HG02884 (cell line): Measurements from ENCODE around the gene RAPGEF4.

ENCODE experiments used
- ATAC-seq: cut with Tn5 transposase; IDR thresholded peaks from one replicate; pipeline ENCODE4 v1.9.1; 2021; ENCODE audit warnings: mild to moderate bottlenecking, moderate library complexity; ENCODE audit not compliant: unreplicated experiment

RAPGEF4 gene

DNA sequence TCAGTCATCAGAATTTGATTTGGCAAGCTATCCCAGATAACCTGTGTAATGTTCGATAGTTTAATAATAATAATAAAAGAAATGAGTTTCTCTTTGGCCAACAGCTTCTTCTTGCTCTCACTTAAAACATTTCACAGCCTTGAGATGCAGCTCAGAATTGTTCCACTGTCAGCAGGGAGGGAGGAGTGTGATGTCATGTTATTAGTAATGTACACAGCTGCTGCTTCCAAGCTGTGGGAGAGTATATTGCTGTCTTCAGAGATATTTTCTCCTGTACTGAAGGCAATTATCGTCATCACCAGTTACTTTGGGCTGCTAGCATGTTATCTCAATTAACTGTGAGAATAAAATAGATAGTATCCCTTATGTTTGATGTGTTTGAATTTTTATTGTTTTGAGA is 193.1 kb downstream of the RAPGEF4 start:
- no peak for ATAC-seq

DNA sequence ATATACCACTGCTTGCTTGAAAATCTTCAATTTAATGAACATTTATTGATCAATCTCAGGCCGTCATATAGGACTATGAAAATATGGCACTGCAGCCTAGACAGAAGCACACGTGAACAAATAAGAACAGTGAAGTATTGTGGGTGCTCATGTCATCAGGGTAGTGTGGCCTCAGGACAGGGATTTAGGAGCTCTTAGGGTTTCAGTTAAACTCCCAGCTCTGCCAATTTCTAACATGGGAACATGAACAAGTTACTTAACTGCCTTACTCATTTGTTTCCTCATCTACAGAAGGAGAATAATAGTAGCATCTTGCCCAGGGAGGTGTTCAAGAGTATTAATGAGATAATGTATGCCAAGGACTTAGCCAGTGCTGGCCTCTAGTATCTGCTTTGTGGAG is 194.0 kb downstream of the RAPGEF4 start:
- no peak for ATAC-seq

DNA sequence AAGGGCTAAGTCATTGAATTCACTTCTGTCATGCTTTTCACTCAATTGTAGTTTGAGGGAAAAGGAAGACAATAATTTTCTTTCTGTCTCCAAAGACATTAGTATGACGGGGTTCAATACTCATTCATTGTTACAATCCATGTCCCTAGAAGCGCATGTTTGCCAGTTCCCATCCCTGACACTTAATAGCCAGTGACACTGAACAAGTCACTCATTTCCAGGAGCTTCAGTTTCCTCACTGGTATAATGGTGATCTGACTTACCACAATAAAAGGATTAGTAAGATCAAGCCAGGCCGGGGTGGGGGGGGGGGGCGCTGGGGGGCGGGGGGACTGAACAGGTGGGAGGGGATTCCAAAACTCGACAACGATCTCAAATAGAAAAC is 195.2 kb downstream of the RAPGEF4 start:
- ATAC-seq, result no peak

DNA sequence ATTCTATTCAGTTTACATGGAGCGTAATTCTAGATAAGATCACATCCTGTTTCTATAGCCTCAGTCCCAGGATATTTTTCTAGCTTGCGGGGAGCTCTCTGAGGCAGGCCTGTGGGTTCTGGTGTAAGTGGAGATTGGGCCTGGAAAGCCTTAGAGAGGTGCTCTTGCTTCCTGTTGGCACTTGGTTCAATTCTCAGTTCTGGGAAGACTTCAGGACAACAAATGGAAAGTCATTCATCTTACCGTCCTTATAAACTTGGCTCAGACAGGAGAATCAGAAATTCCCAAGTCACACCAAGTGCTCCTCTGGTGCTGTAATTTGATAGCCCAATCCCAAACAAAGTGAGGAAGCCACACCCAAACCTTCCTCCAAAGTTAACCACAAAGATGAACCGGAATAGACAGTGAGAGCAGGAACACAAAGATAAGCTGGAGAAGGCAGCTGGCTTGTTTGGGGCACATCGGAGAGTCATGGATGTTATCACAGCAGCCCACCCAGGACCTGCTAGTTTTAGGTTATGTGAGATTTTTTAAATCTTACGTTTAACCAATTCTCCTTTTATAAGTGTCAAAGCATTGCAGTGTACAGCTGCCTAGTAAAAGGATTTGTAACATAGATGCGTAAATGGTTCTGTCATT is 195.7 kb downstream of the RAPGEF4 start:
- ATAC-seq, result no peak

DNA sequence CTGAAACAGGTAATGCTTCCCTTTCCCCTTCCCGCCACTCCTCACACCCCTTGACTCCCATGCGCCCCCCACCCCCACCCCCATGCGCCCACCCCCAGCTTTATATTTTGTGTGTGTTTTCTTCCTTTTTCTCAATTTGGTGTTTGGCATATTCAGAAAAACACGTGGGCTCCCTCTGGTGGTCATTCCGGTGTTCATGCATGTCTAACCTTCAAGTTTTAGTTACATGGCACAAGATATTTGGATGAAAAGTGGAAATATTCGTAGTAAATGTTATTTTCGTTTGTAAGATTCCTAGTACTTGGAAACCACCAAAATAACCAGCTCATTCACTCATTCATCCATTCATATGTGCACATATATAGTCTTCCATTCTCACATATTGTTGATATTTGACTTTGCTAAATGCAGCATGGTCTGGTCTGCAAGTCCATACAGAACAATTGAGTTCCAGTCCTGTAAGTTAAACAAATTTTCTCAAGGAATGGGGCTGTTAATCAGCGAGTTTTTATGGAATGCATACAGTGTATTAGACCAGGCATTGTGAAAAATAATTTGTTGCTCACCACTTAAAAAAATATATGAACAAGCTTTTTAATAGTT is 196.4 kb downstream of the RAPGEF4 start:
- no peak for ATAC-seq

DNA sequence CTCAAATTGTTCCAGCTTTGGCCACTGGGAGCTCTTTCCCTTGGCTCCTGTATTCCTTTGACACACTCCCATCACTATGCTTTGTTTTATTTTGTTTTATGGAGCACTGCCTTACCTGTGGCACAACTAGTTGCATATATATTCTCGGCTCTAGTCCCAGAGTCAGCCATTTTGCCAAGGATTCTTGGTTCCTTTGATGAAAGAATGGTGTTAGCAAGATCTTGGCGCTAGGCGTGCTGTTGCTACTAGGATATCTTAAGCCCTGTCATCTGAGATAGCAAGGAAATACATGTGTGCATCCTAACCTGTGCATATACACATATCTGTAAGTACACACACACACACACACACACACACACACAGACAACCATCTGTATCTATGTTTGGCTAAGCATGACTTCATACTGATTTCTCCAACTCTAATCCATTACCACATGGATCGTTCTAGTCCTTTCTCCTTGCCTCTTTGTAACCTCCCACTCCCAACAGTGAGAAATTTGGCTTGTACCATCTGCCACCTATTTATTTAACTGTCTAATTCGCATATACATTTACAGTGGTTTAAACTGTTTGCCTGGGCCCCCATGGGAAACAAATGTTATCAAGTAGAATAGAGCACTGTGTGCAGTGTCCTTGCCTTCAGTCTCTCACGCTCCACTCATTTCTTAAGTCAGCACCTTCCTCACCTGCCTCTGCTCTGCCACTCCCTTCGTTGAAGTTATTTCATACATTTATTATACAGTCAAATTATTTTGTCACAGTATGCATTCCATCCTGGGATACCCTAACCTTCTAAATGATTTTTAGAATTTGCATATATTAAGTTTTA is 202.5 kb downstream of the RAPGEF4 start:
- no peak for ATAC-seq

DNA sequence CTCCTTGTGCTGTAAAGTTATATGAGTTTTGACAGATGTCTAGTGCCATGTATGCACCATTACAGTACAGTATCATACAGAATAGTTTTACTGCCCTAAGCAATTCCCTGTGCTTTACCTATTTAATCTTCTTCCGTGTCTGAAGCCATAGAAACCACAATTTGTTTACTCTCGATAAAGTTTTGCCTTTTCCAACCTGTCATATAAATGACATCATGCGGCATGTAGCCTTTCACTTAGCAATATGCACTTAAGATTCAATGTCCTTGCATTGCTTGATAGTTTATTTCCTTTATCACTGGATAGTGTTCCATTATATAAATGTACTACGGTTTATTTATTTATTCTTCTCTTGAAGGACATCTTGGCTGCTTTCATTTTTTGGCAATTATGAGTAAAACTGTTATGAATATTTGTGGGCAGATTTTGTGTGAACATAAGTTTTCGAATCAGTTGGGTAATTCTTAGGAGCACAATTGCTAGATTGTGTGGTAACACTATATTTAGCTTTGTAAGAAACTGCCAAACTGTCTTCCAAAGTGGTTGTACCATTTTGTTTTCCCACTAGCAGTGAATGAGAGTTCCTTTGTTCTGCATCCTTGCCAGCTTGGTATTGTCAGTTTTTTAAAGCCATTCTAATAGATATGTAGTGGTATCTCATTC is 203.2 kb downstream of the RAPGEF4 start:
- ATAC-seq, result no peak

DNA sequence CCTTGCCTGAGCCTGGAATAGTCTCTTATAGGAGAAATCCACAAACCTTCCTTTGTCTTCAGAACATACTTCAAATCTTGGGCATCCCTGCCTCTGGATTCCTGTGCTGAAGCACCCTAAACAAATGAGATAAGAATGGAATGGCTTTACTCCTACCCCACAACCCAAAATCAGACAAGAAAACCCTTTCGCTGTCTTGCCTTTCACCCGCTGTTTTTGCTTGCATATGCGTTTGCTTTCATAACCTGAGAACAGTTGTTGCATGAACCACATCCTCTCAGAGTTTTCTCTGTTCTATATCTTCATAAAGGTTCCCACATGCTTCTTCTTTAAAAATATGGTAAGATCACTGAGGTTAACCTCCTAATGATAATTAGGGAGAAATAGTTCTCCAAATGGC is 207.9 kb downstream of the RAPGEF4 start:
- ATAC-seq, result no peak

DNA sequence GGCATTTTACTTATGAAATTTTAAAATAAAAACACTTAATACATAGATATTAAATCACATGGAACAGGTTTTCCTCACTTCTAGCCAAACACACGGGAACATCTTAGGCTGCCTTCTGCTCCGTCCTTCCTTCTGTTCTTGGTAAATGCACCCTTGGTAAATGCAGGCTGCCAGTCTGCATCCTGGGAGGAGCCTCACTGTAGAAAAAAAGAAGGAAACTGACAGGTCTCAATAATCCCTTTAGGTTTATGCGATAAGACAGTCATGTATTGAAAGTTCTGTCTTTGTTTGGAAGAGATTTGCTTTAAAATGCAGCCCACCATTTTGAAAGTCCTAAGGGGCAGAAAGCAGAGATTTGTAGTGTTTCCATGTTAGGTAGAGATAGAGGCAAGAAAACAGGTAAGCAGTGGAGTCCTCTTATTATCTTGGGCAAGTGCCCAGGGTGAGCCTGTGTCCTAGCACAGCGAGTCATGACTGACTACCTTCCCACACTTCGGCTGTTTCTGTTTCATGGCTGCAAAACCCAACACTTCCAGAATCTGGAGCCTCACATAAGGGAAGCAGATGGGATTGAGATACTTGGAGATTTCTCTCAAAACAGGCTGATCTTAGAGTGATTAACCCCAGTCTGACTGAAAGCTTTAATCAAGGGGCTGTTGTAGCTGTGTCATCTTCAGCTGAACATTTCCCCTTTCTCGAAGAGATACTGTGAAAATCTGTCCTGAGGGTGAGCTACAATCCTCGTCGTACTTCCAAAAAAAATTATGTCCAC is 208.6 kb downstream of the RAPGEF4 start:
- ATAC-seq, result no peak

DNA sequence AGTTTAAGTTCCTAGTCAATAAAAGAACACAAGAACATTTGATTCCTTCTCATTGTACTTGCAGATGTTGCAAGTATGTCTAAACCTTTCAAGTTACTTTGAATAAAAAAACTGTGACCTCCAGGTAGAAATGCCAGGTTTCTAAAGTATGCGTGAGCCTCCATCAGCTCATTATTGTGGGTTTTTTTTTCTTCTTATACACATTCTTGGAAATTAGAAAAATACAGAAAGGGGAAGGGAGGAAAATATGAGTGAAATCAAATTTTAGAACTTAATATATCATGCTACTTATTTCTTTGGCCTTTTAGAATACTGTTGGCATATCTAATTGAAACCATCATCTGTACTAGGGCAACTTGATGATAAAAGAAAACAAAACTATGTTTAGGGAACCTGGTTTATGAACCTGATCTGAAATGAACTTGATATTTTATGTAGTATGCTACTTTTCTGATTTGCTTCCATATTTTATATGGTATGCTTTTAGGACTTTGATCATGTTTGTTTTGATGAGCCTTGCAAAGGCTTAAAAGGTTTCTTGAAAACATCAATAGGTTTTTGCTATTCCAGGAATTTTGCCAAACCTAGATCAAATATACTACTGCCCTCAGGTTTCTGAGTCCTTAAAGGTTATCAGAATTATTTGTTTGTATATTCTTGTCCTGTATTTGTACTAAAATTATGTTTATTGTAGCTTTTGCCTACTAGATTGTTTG is 209.3 kb downstream of the RAPGEF4 start:
- no peak for ATAC-seq

DNA sequence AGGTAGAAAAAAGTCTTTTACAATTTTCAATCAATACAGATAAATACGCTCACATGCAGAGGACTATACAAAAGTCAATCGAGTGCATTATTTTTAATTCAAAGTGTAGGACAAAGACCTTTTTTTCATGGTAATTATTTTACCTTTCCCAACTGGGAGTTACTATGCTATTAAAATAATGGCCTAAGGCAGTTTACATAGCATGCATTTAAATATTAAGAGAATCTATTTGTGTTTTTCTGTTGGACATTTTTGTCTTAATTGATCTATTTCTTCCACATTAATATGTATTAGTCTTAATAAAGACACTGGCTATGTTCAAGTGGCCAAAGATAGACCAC is 209.8 kb downstream of the RAPGEF4 start:
- ATAC-seq, result no peak

DNA sequence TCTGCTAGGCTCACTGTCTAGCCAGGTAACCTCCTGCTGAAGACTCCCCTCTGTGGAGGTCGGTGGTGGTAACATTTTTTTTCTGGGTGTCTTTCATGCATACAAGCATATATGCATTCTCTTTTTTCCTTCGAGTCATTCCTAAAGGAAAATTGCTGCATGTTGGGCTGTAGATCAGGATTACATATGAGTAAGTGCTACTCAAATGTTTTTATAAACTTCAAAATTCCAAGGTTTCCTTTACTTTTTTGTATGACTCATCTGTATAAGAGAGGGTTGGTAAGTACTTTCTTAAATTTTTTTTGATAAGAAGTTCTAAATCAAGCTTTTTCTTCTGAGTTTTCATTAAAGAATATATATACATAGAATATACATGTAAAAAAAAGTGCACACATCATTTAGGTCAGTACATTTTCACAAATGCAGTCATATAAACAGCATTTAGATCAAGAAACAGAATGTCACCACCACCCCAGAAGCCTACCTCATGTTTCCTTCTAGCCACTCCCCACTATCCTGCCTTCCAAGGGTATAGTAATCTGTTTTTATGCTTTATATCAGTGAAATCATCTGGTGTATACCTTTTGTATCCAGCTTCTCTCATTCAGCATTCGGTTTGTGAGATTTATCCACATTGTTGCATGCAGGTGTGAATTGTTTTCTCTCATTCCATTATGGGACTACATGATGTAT is 212.0 kb downstream of the RAPGEF4 start:
- no peak for ATAC-seq

DNA sequence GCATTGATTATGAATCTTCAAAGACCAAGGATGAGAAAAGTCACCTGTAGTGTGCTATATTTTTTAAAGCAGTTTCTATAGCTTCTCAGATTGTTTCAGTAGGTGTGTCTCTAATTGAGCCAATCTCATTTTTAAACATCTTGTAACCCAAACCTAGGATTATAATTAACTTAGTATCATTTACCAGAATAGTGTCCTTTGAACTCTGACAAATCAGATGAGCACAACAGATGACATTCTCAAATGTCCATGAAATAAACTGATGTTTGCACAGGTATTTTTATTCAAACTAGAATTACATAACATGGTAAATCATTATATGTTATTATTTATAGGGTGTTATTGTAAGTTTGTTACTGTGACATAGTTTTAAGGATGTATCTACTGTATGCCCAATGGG is 213.9 kb downstream of the RAPGEF4 start:
- no peak for ATAC-seq

DNA sequence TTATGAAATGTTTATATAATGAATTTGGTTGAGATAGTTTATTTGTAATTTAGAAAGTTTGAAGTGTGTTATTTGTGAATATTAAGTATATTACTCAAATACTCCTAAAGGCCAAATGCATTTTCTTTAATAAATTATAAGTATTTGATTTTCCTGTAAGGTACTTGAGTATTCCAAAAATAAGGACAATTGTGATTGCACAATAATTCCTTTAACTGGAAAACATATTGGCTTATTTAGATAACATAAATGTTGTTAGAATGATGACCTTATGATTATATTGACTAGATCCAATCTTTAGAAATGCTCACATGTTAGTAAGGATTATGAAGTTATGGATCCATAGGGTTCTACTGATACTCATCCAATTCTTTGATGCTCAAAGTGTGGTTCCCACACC is 214.9 kb downstream of the RAPGEF4 start:
- ATAC-seq, result no peak

DNA sequence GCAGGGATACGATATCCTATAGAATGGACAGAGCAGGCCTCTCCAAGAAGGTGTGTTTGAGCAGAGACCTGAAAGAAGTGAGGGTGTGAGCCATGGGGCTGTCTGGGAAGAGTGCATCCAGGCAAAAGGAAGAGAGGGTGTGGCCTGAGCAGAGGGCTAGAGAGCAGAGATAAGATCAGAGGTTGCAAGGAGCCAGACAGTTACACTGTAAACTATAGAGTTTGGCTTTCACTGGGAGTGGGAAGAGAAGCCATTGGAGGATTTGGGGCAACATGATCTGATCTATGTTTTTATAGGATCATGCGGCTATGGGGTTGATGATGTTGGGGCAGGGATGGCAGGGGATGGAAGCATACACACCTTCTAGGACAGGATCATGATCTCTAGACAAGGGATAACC is 215.9 kb downstream of the RAPGEF4 start:
- no peak for ATAC-seq

DNA sequence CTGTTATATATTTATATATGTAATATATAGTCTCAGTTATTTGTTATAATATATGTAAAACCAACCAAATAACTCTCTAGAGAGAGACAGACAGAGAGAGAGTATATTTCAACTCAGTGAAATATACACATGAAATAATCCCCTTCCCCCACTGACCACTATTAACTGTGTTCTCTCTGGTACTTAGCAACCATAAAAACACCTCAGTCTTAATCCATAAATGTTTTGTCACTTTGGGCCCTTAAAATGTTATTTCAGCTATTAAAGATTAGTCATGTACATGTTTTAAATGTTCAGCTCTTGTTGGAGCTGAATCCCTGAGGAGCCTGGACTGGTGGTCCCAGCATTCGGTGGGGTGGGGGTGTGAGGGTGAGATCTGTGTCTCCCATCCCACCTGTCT is 217.8 kb downstream of the RAPGEF4 start:
- no peak for ATAC-seq

DNA sequence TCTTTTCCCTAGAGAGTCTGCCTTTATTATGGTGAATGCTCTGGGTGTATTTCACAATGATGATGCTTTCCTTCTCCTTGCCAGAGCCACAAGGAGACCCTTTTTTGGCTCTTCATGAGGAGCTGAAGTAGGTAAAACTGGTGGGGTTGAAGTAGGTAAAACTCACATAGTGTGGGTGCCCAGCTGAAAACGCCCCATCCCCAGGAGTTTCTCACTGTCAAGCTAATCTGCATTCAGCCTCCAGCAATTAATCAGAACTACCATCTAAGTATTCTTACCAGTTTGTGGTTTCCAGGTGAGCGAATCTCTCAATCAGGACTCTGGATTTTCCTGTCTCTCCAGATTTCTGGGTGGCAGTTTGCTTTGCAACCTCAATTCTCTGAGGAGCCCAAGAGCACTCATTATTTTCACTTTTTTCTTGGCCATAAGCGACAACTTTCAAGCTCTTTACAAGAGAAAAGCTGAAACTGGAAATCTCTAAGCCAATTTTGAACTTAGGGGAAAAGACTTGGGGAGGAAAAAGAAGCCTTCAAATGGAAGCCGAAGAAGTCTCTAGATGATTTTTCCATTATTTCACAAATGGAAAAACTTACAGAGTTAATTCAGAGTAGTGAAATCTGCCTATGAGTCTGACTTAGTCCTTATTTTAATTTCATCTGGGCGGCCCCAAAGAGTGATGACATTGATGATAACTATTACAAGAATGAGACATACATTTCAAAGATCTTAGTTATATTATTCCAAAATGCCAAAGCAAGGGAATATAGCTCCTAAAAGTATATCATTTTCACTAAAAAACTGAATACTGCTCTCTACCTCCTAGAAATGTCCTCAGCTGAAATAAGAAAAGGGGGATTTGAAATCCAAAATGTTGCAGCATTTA is 218.6 kb downstream of the RAPGEF4 start:
- ATAC-seq, result no peak

DNA sequence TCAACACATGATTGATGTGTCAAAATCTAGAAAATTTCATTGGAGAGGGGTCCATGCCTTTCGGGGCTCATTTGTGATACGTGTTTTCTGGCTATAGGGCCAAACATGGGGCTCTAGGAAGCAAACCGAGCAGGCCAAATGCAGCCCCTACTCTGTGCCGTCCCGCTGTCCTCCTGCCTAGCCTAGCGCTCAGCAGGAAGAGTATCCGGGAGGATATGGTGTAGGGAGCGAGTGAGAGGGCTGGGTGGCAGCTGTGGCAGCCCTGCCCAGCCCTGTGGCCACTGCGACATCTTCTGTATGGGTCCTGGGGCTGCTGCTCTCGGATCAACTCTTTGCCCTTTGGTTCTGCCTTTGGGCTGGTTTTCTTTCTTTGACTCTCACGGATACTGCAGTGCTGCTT is 219.9 kb downstream of the RAPGEF4 start:
- ATAC-seq, result no peak

DNA sequence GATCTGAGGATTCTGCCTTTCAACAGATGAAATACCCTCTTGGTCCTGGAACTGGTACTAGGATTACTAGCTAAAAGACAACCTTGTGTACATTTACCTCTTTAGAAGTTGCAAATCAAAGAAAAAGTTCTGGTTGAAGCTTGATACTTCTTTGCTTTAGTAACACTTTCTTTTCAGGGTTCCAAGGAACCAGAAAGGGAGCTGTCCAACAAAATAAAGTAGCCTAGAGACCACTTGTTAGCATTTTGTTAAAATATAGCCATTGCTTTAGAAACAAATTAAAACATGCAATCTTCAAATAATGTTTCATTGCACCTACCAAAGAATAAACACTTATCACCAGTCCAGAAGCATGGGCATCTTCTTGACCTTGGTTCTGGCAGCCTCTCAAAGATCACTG is 222.1 kb downstream of the RAPGEF4 start:
- no peak for ATAC-seq
